A549 (cell line): ENCODE data around the gene NUB1. TPM values are rescaled to one million over a fixed set of nuclear protein-coding genes. Genes with fewer than 3 reads are reported as not detected.

Experiments used
- ATAC-seq, 2 experiments: fragments of 200-7000 bp in 1 of 2; fragments of >200 bp in 1 of 2; cut with Nextera tagmentation in 1 of 2; cut with Tn5 transposase in 1 of 2; 3 replicates each; pipeline versions ENCODE4 v1.8.0 to v1.9.1; 2018 to 2020; ENCODE audit warnings: mild to moderate bottlenecking in 1 of 2, moderate library complexity in 1 of 2
- CTCF ChIA-PET: fragments of 300-600 bp; sonication (Branson Sonifier 250); formaldehyde crosslinking; extraction: SDS; loops from one replicate; lab custom pipeline; 2021; ENCODE audit warnings: antibody characterized with exemption, inconsistent platforms; lab: Yijun Ruan, JAX
- POLR2A ChIA-PET: fragments of 350-600 bp; formaldehyde crosslinking; extraction: SDS; loops from one replicate; lab custom pipeline; 2021; ENCODE audit warnings: antibody characterized with exemption, inconsistent platforms; lab: Yijun Ruan, JAX
- DNase-seq, 2 experiments: peaks; one replicate each; pipeline versions ENCODE4 v3.0.0 to v3.0.0-alpha.2; 2011 to 2016; ENCODE audit warnings: low read depth in 1 of 2, low spot score in 1 of 2
- FAIRE-seq: peaks from 2 replicates; lab custom pipeline; 2011; peaks lifted over from hg19 to GRCh38; lab: Jason Lieb, UNC
- H3K27ac ChIP-seq, 2 experiments: fragments of >200 bp; sonication (Bioruptor Twin); formaldehyde crosslinking; 3 replicates each; pipeline ENCODE4 v1.5.1; 2016 to 2017
- H3K4me1 ChIP-seq: fragments of >200 bp; sonication (Bioruptor Twin); formaldehyde crosslinking; 3 replicates; pipeline ENCODE4 v1.6.1; 2016
- H3K4me2 ChIP-seq: fragments of >200 bp; sonication (Bioruptor Twin); formaldehyde crosslinking; 3 replicates; pipeline ENCODE4 v1.6.1; 2016
- H3K4me3 ChIP-seq: fragments of >200 bp; sonication (Bioruptor Twin); formaldehyde crosslinking; 3 replicates; pipeline ENCODE4 v1.5.1; 2016
- H3K9me3 ChIP-seq: fragments of >200 bp; sonication (Bioruptor Twin); formaldehyde crosslinking; 3 replicates; pipeline ENCODE4 v1.6.1; 2016
- CEBPB ChIP-seq, 2 experiments: fragments of >200 bp in 1 of 2; sonication (Bioruptor Twin) in 1 of 2; formaldehyde crosslinking in 1 of 2; IDR thresholded peaks; 2 replicates each; pipeline ENCODE4 v1.6.1; 2012 to 2016
- CHD2 ChIP-seq: fragments of 150-350 bp; IDR thresholded peaks from 2 replicates; pipeline ENCODE4 v1.6.1; 2014; ENCODE audit warnings: low read length; ENCODE audit not compliant: partially characterized antibody
- CTCF ChIP-seq: fragments of >200 bp; sonication (Bioruptor Twin); formaldehyde crosslinking; IDR thresholded peaks from 3 replicates; pipeline ENCODE4 v1.5.1; 2016
- E2F6 ChIP-seq: IDR thresholded peaks from 2 replicates; pipeline ENCODE4 v1.6.1; 2012; ENCODE audit warnings: low read depth, borderline replicate concordance
- EP300 ChIP-seq, 2 experiments: fragments of >200 bp; sonication (Bioruptor Twin); formaldehyde crosslinking; IDR thresholded peaks; 2 replicates in 1 of 2; 3 replicates in 1 of 2; pipeline ENCODE4 v1.6.1; 2016 to 2017
- ESRRA ChIP-seq: fragments of 150-350 bp; IDR thresholded peaks from 2 replicates; pipeline ENCODE4 v1.6.1; 2014; ENCODE audit warnings: mild to moderate bottlenecking, low read length, borderline replicate concordance
- FOXS1 ChIP-seq: fragments of 250-450 bp; sonication (Bioruptor Pico); IDR thresholded peaks from 2 replicates; pipeline ENCODE4 v1.5.0; 2020; ENCODE audit warnings: mild to moderate bottlenecking, moderate library complexity
- GATA3 ChIP-seq: IDR thresholded peaks from 2 replicates; pipeline ENCODE4 v1.6.1; 2012; ENCODE audit warnings: borderline replicate concordance
- HOXA7 ChIP-seq: fragments of 250-450 bp; sonication (Bioruptor Pico); IDR thresholded peaks from 2 replicates; pipeline ENCODE4 v1.5.0; 2020; ENCODE audit warnings: mild to moderate bottlenecking, moderate library complexity
- JUNB ChIP-seq: fragments of >200 bp; sonication (Bioruptor Twin); formaldehyde crosslinking; IDR thresholded peaks from 2 replicates; pipeline ENCODE4 v1.6.1; 2016
- MAFK ChIP-seq: fragments of 450-650 bp; IDR thresholded peaks from 2 replicates; pipeline ENCODE4 v1.6.1; 2014; ENCODE audit not compliant: partially characterized antibody
- MAZ ChIP-seq: fragments of 150-350 bp; IDR thresholded peaks from 2 replicates; pipeline ENCODE4 v1.6.1; 2014; ENCODE audit warnings: antibody characterized with exemption, low read depth, low read length, borderline replicate concordance
- NFE2L2 ChIP-seq: fragments of 150-350 bp; conservative IDR thresholded peaks from 2 replicates; pipeline ENCODE4 v1.6.1; 2014; ENCODE audit warnings: low read length
- NR3C1 ChIP-seq: fragments of >200 bp; sonication (Bioruptor Twin); formaldehyde crosslinking; IDR thresholded peaks from 3 replicates; pipeline ENCODE4 v1.6.1; 2017
- PHF8 ChIP-seq: fragments of 200-600 bp; sonication (generic); IDR thresholded peaks from 2 replicates; pipeline ENCODE4 v1.6.1; 2016; ENCODE audit warnings: low read depth, mild to moderate bottlenecking, antibody characterized with exemption, moderate library complexity, borderline replicate concordance
- POLR2A ChIP-seq: IDR thresholded peaks from 2 replicates; pipeline ENCODE4 v1.6.1; 2012; ENCODE audit warnings: mild to moderate bottlenecking, low read length
- POLR2AphosphoS2 ChIP-seq: conservative IDR thresholded peaks from 2 replicates; pipeline ENCODE4 v1.6.1; 2012; ENCODE audit warnings: low read length, improper control_type of control experiment, inconsistent platforms
- RAD21 ChIP-seq, 2 experiments: fragments of >200 bp in 1 of 2; sonication (Bioruptor Twin) in 1 of 2; formaldehyde crosslinking in 1 of 2; IDR thresholded peaks in 1 of 2; conservative IDR thresholded peaks in 1 of 2; 2 replicates in 1 of 2; 3 replicates in 1 of 2; pipeline ENCODE4 v1.6.1; 2012 to 2018; ENCODE audit warnings: inconsistent platforms in 1 of 2
- SMC3 ChIP-seq: fragments of >200 bp; sonication (Bioruptor Twin); formaldehyde crosslinking; IDR thresholded peaks from 3 replicates; pipeline ENCODE4 v1.6.1; 2018; ENCODE audit warnings: inconsistent platforms
- TP53 ChIP-seq: fragments of 250-450 bp; sonication (Bioruptor Pico); IDR thresholded peaks from 2 replicates; pipeline ENCODE4 v1.5.0; 2021; ENCODE audit warnings: mild to moderate bottlenecking, moderate library complexity
- ZNF302 ChIP-seq: fragments of 250-450 bp; sonication (Bioruptor Pico); IDR thresholded peaks from 2 replicates; pipeline ENCODE4 v1.9.0; 2021; ENCODE audit warnings: inconsistent platforms, mild to moderate bottlenecking, moderate library complexity
- WGBS: methylation state at CpG from one replicate; pipeline ENCODE4 v1.1.6; 2017; ENCODE audit errors: missing lambda C conversion rate; 5-methylcytosine and 5-hydroxymethylcytosine counted together
- polyA plus RNA-seq, 4 experiments: library from polyadenylated mRNA; depleted of rRNA in 3 of 4; stranded (reverse); fragments of >200 nt; fragmentation: RNase III in 1 of 4; extraction: RNeasy Plus Mini Kit Qiagen cat#74134 plus additional on column Dnase treatment in 1 of 4; gene quantifications; 2 replicates in 3 of 4; 3 replicates in 1 of 4; pipeline ENCODE4 v1.2.3, GENCODE V29; 2011 to 2017
- TF ChIP-seq, protein P1 (sequence below): fragments of 450-650 bp; IDR thresholded peaks from 2 replicates; pipeline ENCODE4 v1.6.1; 2014; ENCODE audit warnings: antibody characterized with exemption

The NUB1 gene
- polyA plus RNA-seq, 2 of the 4 experiments (the other 2 are of a cell fraction), result 45.0 to 105 TPM

GRCh38 chr7:151378011-151378410 lies 36.4 kb downstream of the NUB1 start:
- no peak for FAIRE-seq
- WGBS, result 97% methylated on average over 9 of the region's 9 CpGs

GRCh38 chr7:151378496-151379192 lies 37.0 kb downstream of the NUB1 start:
- Histone ChIP-seq H3K4me1 (0 out of 3 replicates have a peak, but pooled peaks cover 2% of the 10 kb centered on the region), H3K9me3 (no peaks in the 10 kb centered on the region), H3K4me3 (no peak overlapping the region), H3K27ac (no peak overlapping the region)
- CTCF ChIA-PET, result interaction anchor here (1.0 to 21.5 kb wide), 3 partner anchors 10 to 69 kb away, joined by 6 to 438 read pairs (median 24); partner anchors contain the start of gene CRYGN
- POLR2A ChIA-PET, result no interaction called here
- no peak for DNase-seq
- FAIRE-seq, result no peak
- TF ChIP-seq NR3C1 (no peak), ZNF302 (CRISPR knock-in tag) (no peak), E2F6 (no peak), FOXS1 (CRISPR knock-in tag) (no peak), JUNB (no peak), SMC3 (no peak), POLR2AphosphoS2 (no peak), MAFK (no peak), POLR2A (no peak), RAD21 (conservative IDR thresholded peaks at IDR 0.05 in 1 of 2, IDR thresholded peaks at IDR 0.05 in 1 of 2) (no peak), TP53 (CRISPR knock-in tag) (no peak), NFE2L2 (no peak), EP300 (IDR thresholded peaks at IDR 0.05) (no peak), MAZ (no peak), GATA3 (no peak), CEBPB (IDR thresholded peaks at IDR 0.05) (no peak), HOXA7 (CRISPR knock-in tag) (no peak), CHD2 (no peak), CTCF (no peak)
- TF ChIP-seq, protein P1, sequence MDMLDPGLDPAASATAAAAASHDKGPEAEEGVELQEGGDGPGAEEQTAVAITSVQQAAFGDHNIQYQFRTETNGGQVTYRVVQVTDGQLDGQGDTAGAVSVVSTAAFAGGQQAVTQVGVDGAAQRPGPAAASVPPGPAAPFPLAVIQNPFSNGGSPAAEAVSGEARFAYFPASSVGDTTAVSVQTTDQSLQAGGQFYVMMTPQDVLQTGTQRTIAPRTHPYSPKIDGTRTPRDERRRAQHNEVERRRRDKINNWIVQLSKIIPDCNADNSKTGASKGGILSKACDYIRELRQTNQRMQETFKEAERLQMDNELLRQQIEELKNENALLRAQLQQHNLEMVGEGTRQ, result no peak
- TF ChIP-seq, all 56 proteins: peak for 0
- no peak for ATAC-seq
- no peak overlapping the region for H3K4me2 ChIP-seq
- whole genome bisulfite sequencing, result 89% methylated on average over 16 of the region's 17 CpGs

More at GRCh38 chr7:151378011-151378410, 36.4 kb downstream of the NUB1 start:
- H3K4me1 ChIP-seq, result 0 out of 3 replicates have a peak, but pooled peaks cover 2% of the 10 kb centered on the region
- H3K4me2 ChIP-seq, result no peak overlapping the region
- no peak for TF ChIP-seq ESRRA
- no peak for TF ChIP-seq JUNB
- no peak for TF ChIP-seq PHF8
- no peak for TF ChIP-seq POLR2AphosphoS2
- ChIA-PET CTCF (interaction anchor here (1.0 to 21.5 kb wide), 3 partner anchors 10 to 70 kb away, joined by 6 to 438 read pairs (median 24); partner anchors contain the start of gene CRYGN), POLR2A (no interaction called here)
- H3K4me3 ChIP-seq, result no peak overlapping the region
- no peak for DNase-seq
- no peak overlapping the region for H3K27ac ChIP-seq
- no peak for ATAC-seq
- no peaks in the 10 kb centered on the region for H3K9me3 ChIP-seq
